PC-3 (cell line): ENCODE results near the gene EXOSC7. TPM values are rescaled to one million over a fixed set of nuclear protein-coding genes. Genes with fewer than 3 reads are reported as not detected.

ENCODE experiments used
- ATAC-seq: fragments of 200-7000 bp; cut with Tn5 transposase; 2 replicates; pipeline ENCODE4 v1.9.1; 2020; ENCODE audit warnings: mild to moderate bottlenecking, moderate library complexity
- BruUV-seq: library from RNA; stranded (reverse); fragments of 400-500 nt; replicated peaks from 2 replicates; lab custom pipeline; 2021; lab: Mats Ljungman, UMichigan
- CTCF ChIA-PET: fragments of 300-600 bp; sonication (Branson Sonifier 250); formaldehyde crosslinking; loops from one replicate; lab custom pipeline; 2022; ENCODE audit warnings: antibody characterized with exemption; lab: Charles Lee
- POLR2A ChIA-PET: fragments of 300-600 bp; sonication (Branson Sonifier 250); formaldehyde crosslinking; loops from one replicate; lab custom pipeline; 2022; ENCODE audit warnings: antibody characterized with exemption; ENCODE audit not compliant: unreplicated experiment; lab: Charles Lee
- DNase-seq: peaks from one replicate; pipeline ENCODE4 v3.0.0-alpha.2; 2015
- H2AFZ ChIP-seq: fragments of 300-600 bp; sonication (generic); 2 replicates; pipeline ENCODE4 v1.6.0; 2016; ENCODE audit warnings: antibody characterized with exemption, low read length
- H3F3A ChIP-seq: fragments of 300-600 bp; sonication (generic); one replicate; pipeline ENCODE4 v1.6.0; 2017; ENCODE audit warnings: antibody characterized with exemption, low read length, control low read depth, mild to moderate bottlenecking; ENCODE audit not compliant: unreplicated experiment
- H3K27ac ChIP-seq: fragments of 300-600 bp; sonication (generic); 2 replicates; pipeline ENCODE4 v1.5.1; 2016; ENCODE audit warnings: mild to moderate bottlenecking, low read length
- H3K27me3 ChIP-seq: fragments of 300-600 bp; sonication (generic); 2 replicates; pipeline ENCODE4 v1.6.1; 2016; ENCODE audit warnings: low read length, mixed read lengths
- H3K36me3 ChIP-seq: fragments of 300-600 bp; sonication (generic); 2 replicates; pipeline ENCODE4 v1.6.1; 2016; ENCODE audit warnings: low read depth, mixed run types, low read length, mixed read lengths
- H3K4me1 ChIP-seq: fragments of 300-600 bp; sonication (generic); 2 replicates; pipeline ENCODE4 v1.5.1; 2016; ENCODE audit warnings: low read length; ENCODE audit not compliant: insufficient read depth
- H3K4me2 ChIP-seq: fragments of 300-600 bp; sonication (generic); 2 replicates; pipeline ENCODE4 v1.6.0; 2016; ENCODE audit warnings: low read length
- H3K4me3 ChIP-seq: fragments of 300-600 bp; sonication (generic); 2 replicates; pipeline ENCODE4 v1.5.1; 2016; ENCODE audit warnings: mild to moderate bottlenecking, low read length, mixed read lengths
- H3K79me2 ChIP-seq: fragments of 300-600 bp; sonication (generic); 2 replicates; pipeline ENCODE4 v1.6.1; 2017; ENCODE audit warnings: low read length, mixed read lengths
- H3K9ac ChIP-seq: fragments of 300-600 bp; sonication (generic); 2 replicates; pipeline ENCODE4 v1.6.0; 2016; ENCODE audit warnings: mild to moderate bottlenecking, low read length
- H3K9me2 ChIP-seq: fragments of 300-600 bp; sonication (generic); replicated peaks from 2 replicates; pipeline ENCODE4 v1.6.1; 2016; ENCODE audit warnings: mixed run types, low read length, mixed read lengths
- H3K9me3 ChIP-seq: fragments of 300-600 bp; sonication (generic); 2 replicates; pipeline ENCODE4 v1.6.1; 2016; ENCODE audit warnings: low read length, mixed read lengths
- H4K20me1 ChIP-seq: fragments of 300-600 bp; sonication (generic); 2 replicates; pipeline ENCODE4 v1.6.1; 2016; ENCODE audit warnings: low read length, mixed read lengths
- EZH2 ChIP-seq: fragments of 300-600 bp; sonication (generic); IDR thresholded peaks from one replicate; pipeline ENCODE4 v1.6.1; 2017; ENCODE audit warnings: antibody characterized with exemption, mild to moderate bottlenecking, low read length; ENCODE audit not compliant: unreplicated experiment
- EZH2phosphoT487 ChIP-seq: fragments of 300-600 bp; sonication (generic); IDR thresholded peaks from 2 replicates; pipeline ENCODE4 v1.6.1; 2018; ENCODE audit warnings: mild to moderate bottlenecking, antibody characterized with exemption, low read length, borderline replicate concordance
- intact Hi-C: fragments of 100-400 bp; cut with micrococcal nuclease; formaldehyde crosslinking; loops from 2 replicates; pipeline ENCODE4 v1.9.0; 2023
- total RNA-seq: library from RNA; depleted of rRNA; stranded (reverse); fragments of >200 nt; gene quantifications from 2 replicates; pipeline ENCODE4 v1.2.3, GENCODE V29; 2014
- TF ChIP-seq, protein P1 (sequence below): fragments of 300-600 bp; sonication (generic); conservative IDR thresholded peaks from 2 replicates; pipeline ENCODE4 v1.5.1; 2017; ENCODE audit warnings: antibody characterized with exemption, low read depth, mild to moderate bottlenecking, low read length

Gene EXOSC7
- total RNA-seq, 1 experiment from 2014 or later = 81.5 TPM

DNA sequence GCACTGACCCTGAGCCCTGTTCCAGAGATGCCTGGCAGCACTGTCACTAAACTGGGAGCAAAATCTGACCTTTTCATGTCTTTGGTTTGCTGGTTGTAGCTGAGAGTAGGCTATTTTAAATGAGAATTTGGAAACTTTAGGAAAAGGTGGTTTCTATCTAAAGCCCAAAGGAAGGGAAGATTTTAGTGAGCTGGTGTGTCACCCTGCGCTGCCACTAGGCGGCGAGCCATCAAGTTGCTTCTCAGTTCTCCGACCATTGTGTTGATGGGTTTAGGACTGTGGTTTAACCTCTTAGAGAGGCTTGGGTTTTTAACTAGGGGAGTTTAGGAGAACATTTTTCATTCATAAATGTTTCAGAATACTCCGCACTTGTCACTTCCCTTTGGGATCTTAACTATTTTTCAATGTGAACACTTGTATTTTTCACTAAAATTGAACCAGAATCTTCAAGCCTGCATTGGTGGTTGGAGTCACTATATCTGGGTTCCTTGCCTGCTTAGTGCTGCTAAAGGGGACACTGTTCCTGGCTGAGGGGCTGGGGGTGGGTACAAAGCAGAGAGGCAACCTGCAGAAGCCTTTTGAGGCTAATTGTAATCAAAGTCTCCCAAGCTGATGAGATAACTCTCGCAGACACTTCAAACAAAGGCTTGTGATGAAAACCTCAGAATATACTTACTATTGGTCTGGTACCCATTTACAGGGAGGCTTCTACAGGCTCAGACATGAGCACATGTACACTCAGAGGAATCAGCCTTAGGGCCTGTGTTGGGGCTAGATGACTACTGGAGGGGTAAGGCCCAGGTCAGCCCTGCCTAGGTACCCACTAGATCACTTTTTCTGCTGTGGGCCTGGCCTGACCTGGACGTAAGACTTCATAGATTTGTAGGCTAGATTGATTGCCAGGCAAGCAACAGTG, 16.8 kb downstream of the EXOSC7 start:
- POLR2A ChIA-PET = interaction anchor here (0.6 kb wide), 2 partner anchors 17 to 101 kb away, joined by 4 to 5 read pairs; partner anchors contain the start of gene ZDHHC3
- H3K79me2 ChIP-seq = peaks cover 73% of the 10 kb centered on the region
- DNase-seq (peak; percentile 38), ATAC-seq (no peak)
- H3K27ac ChIP-seq = peak overlapping the region; percentile 68
- H3F3A ChIP-seq = peaks cover 6% of the 10 kb centered on the region
- H3K27me3 ChIP-seq = no peaks in the 10 kb centered on the region
- peak overlapping the region; percentile 11; the same call in 1 of the 2 replicates for H3K9ac ChIP-seq
- H3K9me2 ChIP-seq = no peaks in the 10 kb centered on the region
- H3K4me1 ChIP-seq = peaks cover 42% of the 10 kb centered on the region
- H3K9me3 ChIP-seq = no peaks in the 10 kb centered on the region
- peaks cover 22% of the 10 kb centered on the region; the same call in 1 of the 2 replicates for H4K20me1 ChIP-seq
- H3K4me2 ChIP-seq = peak overlapping the region; percentile 38
- CTCF ChIA-PET = interaction anchor here (0.7 to 1.4 kb wide), 4 partner anchors 9 to 106 kb away, joined by 3 to 8 read pairs (median 5); partner anchors contain the start of genes EXOSC7 and ZDHHC3
- no peak overlapping the region for H3K4me3 ChIP-seq
- TF ChIP-seq, protein P1, sequence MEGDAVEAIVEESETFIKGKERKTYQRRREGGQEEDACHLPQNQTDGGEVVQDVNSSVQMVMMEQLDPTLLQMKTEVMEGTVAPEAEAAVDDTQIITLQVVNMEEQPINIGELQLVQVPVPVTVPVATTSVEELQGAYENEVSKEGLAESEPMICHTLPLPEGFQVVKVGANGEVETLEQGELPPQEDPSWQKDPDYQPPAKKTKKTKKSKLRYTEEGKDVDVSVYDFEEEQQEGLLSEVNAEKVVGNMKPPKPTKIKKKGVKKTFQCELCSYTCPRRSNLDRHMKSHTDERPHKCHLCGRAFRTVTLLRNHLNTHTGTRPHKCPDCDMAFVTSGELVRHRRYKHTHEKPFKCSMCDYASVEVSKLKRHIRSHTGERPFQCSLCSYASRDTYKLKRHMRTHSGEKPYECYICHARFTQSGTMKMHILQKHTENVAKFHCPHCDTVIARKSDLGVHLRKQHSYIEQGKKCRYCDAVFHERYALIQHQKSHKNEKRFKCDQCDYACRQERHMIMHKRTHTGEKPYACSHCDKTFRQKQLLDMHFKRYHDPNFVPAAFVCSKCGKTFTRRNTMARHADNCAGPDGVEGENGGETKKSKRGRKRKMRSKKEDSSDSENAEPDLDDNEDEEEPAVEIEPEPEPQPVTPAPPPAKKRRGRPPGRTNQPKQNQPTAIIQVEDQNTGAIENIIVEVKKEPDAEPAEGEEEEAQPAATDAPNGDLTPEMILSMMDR = peak; percentile 89
- no peak for TF ChIP-seq EZH2
- H3K36me3 ChIP-seq = peaks cover 56% of the 10 kb centered on the region
- intact Hi-C loops = loop anchor here (2.0 kb wide), 2 partner anchors 38 to 78 kb away; no protein-coding TSS in a partner anchor
- no peak overlapping the region for H2AFZ ChIP-seq
- BruUV-seq = no TSS peak

DNA sequence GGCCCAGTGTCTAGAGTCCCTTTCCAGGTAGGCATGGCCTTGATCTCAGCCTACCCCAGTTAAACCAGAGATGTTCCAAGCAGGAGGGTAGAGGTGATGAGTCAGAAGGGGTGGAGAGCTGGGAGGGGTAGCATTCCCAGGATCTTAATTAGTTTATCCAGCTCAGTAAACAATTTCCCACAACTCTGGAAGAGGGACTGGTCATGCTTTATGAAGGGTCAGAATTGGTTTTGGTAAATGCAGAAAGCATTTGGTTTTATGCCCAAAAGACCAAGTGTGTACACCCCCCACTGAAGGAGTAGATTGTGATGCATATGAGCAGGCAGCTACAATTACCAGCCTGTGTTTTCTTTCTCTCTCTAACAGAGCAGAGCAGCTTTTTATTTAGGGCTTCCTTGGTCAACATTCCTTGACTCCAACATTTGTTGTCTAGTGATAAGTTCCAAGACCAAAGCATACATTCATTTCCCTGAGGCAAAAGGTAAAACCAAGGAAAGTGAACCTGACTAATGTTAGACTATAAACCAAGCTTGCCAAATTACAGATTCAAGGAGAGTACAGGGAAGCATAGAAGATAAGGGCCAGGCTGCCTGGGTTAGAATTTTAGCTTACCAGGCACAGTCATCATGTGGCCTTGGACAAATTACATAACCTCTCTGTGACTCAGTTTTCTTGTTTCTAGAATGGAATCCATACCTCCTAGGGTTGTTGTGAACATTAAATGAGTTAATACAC, 17.6 kb downstream of the EXOSC7 start:
- peak overlapping the region; percentile 38 for H3K4me2 ChIP-seq
- DNase-seq (peak; percentile 80), ATAC-seq (peak; percentile 78)
- H4K20me1 ChIP-seq = peaks cover 18% of the 10 kb centered on the region; the same call in 1 of the 2 replicates
- no peak overlapping the region for H2AFZ ChIP-seq
- no peak overlapping the region for H3K4me3 ChIP-seq
- H3K27ac ChIP-seq = peak overlapping the region; percentile 68
- peaks cover 6% of the 10 kb centered on the region for H3F3A ChIP-seq
- H3K27me3 ChIP-seq = no peaks in the 10 kb centered on the region
- peaks cover 61% of the 10 kb centered on the region for H3K36me3 ChIP-seq
- no peak overlapping the region; the same call in 1 of the 2 replicates for H3K9ac ChIP-seq
- TF ChIP-seq EZH2phosphoT487 = no peak
- TF ChIP-seq, protein P1 = no peak
- no peak for TF ChIP-seq EZH2
- H3K4me1 ChIP-seq = peaks cover 42% of the 10 kb centered on the region
- intact Hi-C loops = loop anchor here (2.0 kb wide), 2 partner anchors 39 to 79 kb away; no protein-coding TSS in a partner anchor
- H3K9me3 ChIP-seq = no peaks in the 10 kb centered on the region
- BruUV-seq = no TSS peak
- peaks cover 65% of the 10 kb centered on the region for H3K79me2 ChIP-seq
- ChIA-PET CTCF (interaction anchor here (0.6 to 1.4 kb wide), 6 partner anchors 10 to 108 kb away, joined by 3 to 8 read pairs (median 3); partner anchors contain the start of genes EXOSC7 and ZDHHC3), POLR2A (interaction anchor here (0.6 to 0.7 kb wide), 4 partner anchors 18 to 503 kb away, joined by 4 to 10 read pairs (median 5); partner anchors contain the start of gene ZDHHC3)
- H3K9me2 ChIP-seq = no peaks in the 10 kb centered on the region
